Fibroblast of lung (primary cell): ENCODE results near the gene MTFP1. TPM values are rescaled to one million over a fixed set of nuclear protein-coding genes. Genes with fewer than 3 reads are reported as not detected.

Experiments used
- DNase-seq, 2 donors: peaks; one replicate each; pipeline versions ENCODE4 v3.0.0 to v3.0.0-alpha.2; 2010; ENCODE audit warnings: low read depth in 2 of 2
- H2AFZ ChIP-seq: 2 replicates; pipeline ENCODE4 v1.5.1; 2012; ENCODE audit warnings: low read length, control low read depth, inconsistent platforms
- H3K27ac ChIP-seq: 2 replicates; pipeline ENCODE4 v1.5.1; 2011; ENCODE audit warnings: low read length, control low read depth; ENCODE audit not compliant: insufficient read depth
- H3K27me3 ChIP-seq: 2 replicates; pipeline ENCODE4 v1.5.1; 2011; ENCODE audit warnings: mild to moderate bottlenecking, low read length; ENCODE audit not compliant: control insufficient read depth, insufficient read depth
- H3K36me3 ChIP-seq: 2 replicates; pipeline ENCODE4 v1.5.1; 2011; ENCODE audit warnings: low read length; ENCODE audit not compliant: control insufficient read depth, insufficient read depth
- H3K4me1 ChIP-seq: 2 replicates; pipeline ENCODE4 v1.5.1; 2011; ENCODE audit warnings: low read length; ENCODE audit not compliant: control insufficient read depth, insufficient read depth; ENCODE audit errors: extremely low read depth
- H3K4me2 ChIP-seq: 2 replicates; pipeline ENCODE4 v1.5.1; 2011; ENCODE audit warnings: low read length, control low read depth; ENCODE audit not compliant: insufficient read depth; ENCODE audit errors: extremely low read depth
- H3K4me3 ChIP-seq, 4 experiments: fragments of 200-600 bp in 1 of 4; sonication (generic) in 1 of 4; replicated peaks in 1 of 4; 2 replicates each; pipeline ENCODE4 v1.5.1; 2011 to 2016; ENCODE audit warnings: low read length in 4 of 4, low read depth in 3 of 4, mild to moderate bottlenecking in 3 of 4, control low read depth in 2 of 4, inconsistent platforms in 1 of 4, mixed read lengths in 1 of 4; ENCODE audit not compliant: insufficient read depth in 1 of 4; ENCODE audit errors: control extremely low read depth in 1 of 4
- H3K79me2 ChIP-seq: 2 replicates; pipeline ENCODE4 v1.5.1; 2012; ENCODE audit warnings: mild to moderate bottlenecking, low read length, inconsistent platforms; ENCODE audit not compliant: control insufficient read depth, insufficient read depth
- H3K9ac ChIP-seq: 2 replicates; pipeline ENCODE4 v1.5.1; 2011; ENCODE audit warnings: mild to moderate bottlenecking, low read length, control low read depth; ENCODE audit not compliant: insufficient read depth
- H3K9me3 ChIP-seq: 2 replicates; pipeline ENCODE4 v1.5.1; 2012; ENCODE audit warnings: low read depth, low read length; ENCODE audit not compliant: control insufficient read depth, insufficient read depth
- H4K20me1 ChIP-seq: 2 replicates; pipeline ENCODE4 v1.5.1; 2011; ENCODE audit warnings: low read length; ENCODE audit not compliant: control insufficient read depth, insufficient read depth; ENCODE audit errors: extremely low read depth
- EZH2 ChIP-seq: IDR thresholded peaks from 2 replicates; pipeline ENCODE4 v1.5.1; 2012; ENCODE audit warnings: low read length, control low read depth, mild to moderate bottlenecking; ENCODE audit errors: missing control alignments
- polyA plus RNA-seq, 2 donors: library from polyadenylated mRNA; depleted of rRNA in 1 of 2; stranded (reverse) in 1 of 2; unstranded in 1 of 2; fragments of >200 nt; gene quantifications; 2 replicates each; pipeline ENCODE4 v1.2.1, GENCODE V29; 2011 to 2012; ENCODE audit warnings: missing spikeins in 1 of 2
- total RNA-seq: library from RNA; depleted of rRNA; stranded (reverse); fragments of >200 nt; gene quantifications from 2 replicates; pipeline ENCODE4 v1.2.1, GENCODE V29; 2014
- TF ChIP-seq, protein P1 (sequence below), 2 donors: IDR thresholded peaks in 1 of 2; conservative IDR thresholded peaks in 1 of 2; 1 replicate in 1 of 2; 2 replicates in 1 of 2; pipeline ENCODE4 v1.5.1; 2011 to 2012; ENCODE audit warnings: low read length in 2 of 2, control low read depth in 1 of 2, inconsistent platforms in 1 of 2, low read depth in 1 of 2, mild to moderate bottlenecking in 1 of 2

Gene MTFP1
- total and polyA plus RNA-seq, 2 donors (not counting 1 experiment from before 2014, with no cell fraction given), result 2.5 to 3.8 TPM

GRCh38 chr22:30396871-30397655 is 28.5 kb upstream of the MTFP1 start, which contains the start of gene SEC14L2:
SEC14L2 (plus strand) TSS chr22:30397018; CDS start chr22:30397117, 99 bp downstream.
- peaks cover 22% of the 10 kb centered on the region for H3K79me2 ChIP-seq
- peak within 1 kb of the TSS; percentile 55 to 77 (median 66) for H3K4me3 ChIP-seq
- peak within 1 kb of the TSS; percentile 69 for H3K4me2 ChIP-seq
- peak within 1 kb of the TSS; percentile 41 for H3K27ac ChIP-seq
- TF ChIP-seq EZH2, result no peak
- TF ChIP-seq, protein P1, sequence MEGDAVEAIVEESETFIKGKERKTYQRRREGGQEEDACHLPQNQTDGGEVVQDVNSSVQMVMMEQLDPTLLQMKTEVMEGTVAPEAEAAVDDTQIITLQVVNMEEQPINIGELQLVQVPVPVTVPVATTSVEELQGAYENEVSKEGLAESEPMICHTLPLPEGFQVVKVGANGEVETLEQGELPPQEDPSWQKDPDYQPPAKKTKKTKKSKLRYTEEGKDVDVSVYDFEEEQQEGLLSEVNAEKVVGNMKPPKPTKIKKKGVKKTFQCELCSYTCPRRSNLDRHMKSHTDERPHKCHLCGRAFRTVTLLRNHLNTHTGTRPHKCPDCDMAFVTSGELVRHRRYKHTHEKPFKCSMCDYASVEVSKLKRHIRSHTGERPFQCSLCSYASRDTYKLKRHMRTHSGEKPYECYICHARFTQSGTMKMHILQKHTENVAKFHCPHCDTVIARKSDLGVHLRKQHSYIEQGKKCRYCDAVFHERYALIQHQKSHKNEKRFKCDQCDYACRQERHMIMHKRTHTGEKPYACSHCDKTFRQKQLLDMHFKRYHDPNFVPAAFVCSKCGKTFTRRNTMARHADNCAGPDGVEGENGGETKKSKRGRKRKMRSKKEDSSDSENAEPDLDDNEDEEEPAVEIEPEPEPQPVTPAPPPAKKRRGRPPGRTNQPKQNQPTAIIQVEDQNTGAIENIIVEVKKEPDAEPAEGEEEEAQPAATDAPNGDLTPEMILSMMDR (conservative IDR thresholded peaks at IDR 0.05 in 1 of 2, IDR thresholded peaks at IDR 0.05 in 1 of 2; ENCODE audit: low read depth in 1 of 2, low read length in 2 of 2), result no peak
- no peaks in the 10 kb centered on the region for H3K9me3 ChIP-seq
- peaks cover 11% of the 10 kb centered on the region for H3K4me1 ChIP-seq
- H3K36me3 ChIP-seq, result peaks cover 1% of the 10 kb centered on the region
- peak within 1 kb of the TSS; percentile 64 for H3K9ac ChIP-seq
- no peaks in the 10 kb centered on the region for H4K20me1 ChIP-seq
- no peaks in the 10 kb centered on the region for H3K27me3 ChIP-seq
- peak; percentile 39 to 49 for DNase-seq
- peak within 1 kb of the TSS; percentile 47 for H2AFZ ChIP-seq

DNA sequence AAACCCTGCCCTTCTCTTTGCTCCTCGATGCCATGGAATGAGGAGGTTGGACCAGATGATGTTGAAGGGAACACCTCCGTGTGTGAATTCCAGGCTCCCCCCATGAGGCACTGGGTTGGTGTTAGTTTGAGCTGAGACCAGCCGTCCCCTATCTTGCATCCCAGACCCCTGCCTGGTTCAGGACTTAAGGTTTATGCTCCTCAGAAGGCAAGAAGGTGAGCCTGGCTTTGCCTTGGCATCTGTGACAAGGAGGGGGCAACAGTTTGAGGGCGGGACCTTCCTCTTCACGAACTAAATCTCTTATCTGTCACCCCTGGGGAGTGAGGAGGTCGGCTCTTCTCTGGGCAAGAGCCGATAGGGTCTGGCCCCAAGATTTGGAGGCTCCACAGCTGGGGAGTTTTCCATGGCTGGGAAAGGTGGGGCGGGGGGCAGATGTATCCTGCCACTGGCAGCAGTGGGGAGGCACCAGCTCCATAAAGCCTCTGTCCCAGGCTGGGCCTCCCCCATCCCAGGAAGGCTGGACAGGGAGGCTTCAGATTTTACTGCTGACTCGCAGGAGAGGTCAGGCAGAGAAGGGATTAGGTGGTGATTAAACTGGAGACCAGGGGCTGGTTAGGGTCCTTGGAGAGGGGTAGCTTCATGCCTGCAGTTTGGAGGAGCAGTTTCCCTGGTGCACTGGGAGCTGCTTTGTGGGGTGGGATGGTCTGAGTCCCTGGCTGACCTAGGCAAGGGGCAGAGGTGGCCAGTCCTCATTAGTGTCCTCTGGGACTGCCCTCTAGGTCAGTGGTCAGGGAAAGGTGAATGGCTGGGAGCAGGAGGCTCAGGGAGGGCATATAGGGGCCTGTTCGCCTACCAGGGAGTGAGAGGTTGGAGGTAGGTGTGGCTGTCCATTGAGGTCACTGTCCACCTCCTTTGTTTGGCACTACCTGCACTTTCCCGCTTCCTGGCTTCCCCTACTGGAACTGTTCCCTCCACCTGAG is 27.6 kb upstream of the MTFP1 start:
- H3K36me3 ChIP-seq, result peaks cover 1% of the 10 kb centered on the region
- no peak for DNase-seq
- peak overlapping the region; percentile 41 for H3K27ac ChIP-seq
- H3K9ac ChIP-seq, result peak overlapping the region; percentile 64
- peak overlapping the region; percentile 69 for H3K4me2 ChIP-seq
- no peaks in the 10 kb centered on the region for H3K9me3 ChIP-seq
- TF ChIP-seq EZH2, result no peak
- TF ChIP-seq, protein P1 (conservative IDR thresholded peaks at IDR 0.05 in 1 of 2, IDR thresholded peaks at IDR 0.05 in 1 of 2; ENCODE audit: low read depth in 1 of 2, low read length in 2 of 2), result no peak
- H3K27me3 ChIP-seq, result no peaks in the 10 kb centered on the region
- H2AFZ ChIP-seq, result no peak overlapping the region
- H3K4me1 ChIP-seq, result peaks cover 11% of the 10 kb centered on the region
- peak overlapping the region; percentile 55 to 77 (median 66) for H3K4me3 ChIP-seq
- peaks cover 22% of the 10 kb centered on the region for H3K79me2 ChIP-seq
- H4K20me1 ChIP-seq, result no peaks in the 10 kb centered on the region
